GM18526 (cell line): ENCODE results near the gene PTH2R.

Experiments used
- POLR2A ChIP-seq: IDR thresholded peaks from 3 replicates; pipeline ENCODE4 v1.6.1; 2011; ENCODE audit not compliant: insufficient read length; ENCODE audit errors: extremely low read depth

Gene PTH2R

DNA sequence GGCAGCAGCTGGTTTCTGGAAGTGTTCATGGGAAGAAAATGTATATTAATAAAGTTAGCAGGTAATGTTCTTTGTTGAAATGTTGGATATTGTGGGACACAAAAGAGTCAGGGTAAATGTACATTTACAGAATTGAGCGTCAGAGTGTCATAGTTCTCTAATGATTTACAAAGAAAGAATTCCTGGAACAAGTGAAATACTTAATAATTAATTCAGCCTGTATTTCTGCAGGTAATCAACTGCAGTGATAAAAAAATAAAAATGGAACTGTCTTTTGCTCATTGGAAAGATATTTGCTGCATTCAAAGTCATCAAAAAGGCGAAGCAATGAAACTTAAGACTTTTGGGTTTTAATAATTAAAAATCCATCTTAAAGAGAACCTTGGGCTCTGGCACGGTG lies 27.4 kb upstream of the PTH2R start:
- TF ChIP-seq POLR2A = no peak

DNA sequence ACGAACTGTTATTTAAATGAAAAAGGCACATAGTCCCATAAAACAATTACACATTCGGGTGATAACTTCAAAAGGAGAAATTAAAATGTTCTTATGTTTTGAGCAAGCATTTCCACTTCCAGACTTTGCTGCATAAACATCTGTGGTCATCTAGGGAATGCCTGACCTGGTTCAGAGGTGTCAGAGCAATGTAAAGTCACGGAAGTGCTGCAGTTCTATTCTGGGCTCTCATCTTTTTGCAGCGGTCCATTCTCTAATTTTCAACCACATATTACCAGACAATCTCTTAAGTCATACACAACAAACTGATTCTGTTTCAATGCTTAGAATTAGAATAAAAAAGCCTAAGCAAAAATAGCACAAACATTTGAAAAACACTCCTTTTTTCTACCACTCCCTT lies 22.0 kb upstream of the PTH2R start:
- TF ChIP-seq POLR2A = no peak

DNA sequence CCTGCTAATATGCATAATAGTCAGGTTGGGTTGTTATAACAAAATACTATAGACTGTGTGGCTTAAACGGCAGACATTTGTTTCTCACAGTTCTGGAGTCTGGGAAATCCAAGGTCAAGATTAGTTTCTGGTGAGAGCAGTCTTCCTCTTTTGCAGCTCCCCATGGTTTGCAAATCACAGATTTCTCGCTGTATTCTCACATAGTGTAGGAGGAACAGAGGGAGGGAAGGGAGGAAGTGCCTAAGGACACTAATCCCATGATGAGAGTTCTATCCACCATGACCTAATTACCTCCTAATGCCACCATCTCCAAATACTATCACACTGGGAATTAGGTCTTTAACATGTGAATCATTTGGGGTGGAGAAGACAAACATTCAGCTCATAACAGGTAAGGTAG lies 20.1 kb upstream of the PTH2R start:
- no peak for TF ChIP-seq POLR2A

DNA sequence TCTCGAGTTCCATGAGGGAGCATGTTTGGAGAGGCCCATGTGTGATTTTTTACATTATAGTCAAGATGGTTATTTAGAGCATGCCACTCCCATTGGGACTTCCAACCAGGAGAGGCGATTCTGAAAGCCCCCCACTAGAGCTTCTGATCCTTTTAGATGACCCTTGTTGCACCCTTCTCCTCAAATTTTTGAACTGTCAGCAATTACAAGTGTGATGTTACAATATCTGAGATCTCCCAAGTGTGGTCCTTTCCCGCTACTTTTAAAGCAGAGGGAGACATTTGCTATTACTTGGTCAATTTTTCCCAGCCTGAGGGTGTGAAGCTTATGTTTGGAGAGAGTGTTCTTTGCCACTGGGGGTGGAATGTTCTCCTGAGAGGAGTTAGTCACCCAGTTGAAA lies 16.7 kb upstream of the PTH2R start:
- TF ChIP-seq POLR2A = no peak

DNA sequence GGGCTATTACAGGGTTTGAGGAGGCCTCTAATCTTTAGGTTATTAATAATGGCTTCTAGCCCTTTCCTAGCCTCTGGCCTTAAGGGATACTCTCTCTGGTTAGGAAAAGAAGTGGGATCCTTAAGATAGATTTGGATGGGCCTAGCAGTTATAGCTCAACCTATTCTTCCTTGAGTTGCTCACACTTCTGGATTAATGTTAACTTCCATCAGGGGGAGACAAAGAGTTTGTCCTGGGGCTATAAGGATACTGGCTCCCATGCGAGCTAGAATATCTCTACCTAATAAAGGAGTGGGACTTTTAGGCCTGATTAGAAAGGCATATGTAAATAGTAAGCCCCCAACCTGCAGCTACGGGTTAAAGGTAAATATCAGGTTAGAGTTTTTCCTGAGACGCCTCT lies 14.3 kb upstream of the PTH2R start:
- TF ChIP-seq POLR2A = no peak

DNA sequence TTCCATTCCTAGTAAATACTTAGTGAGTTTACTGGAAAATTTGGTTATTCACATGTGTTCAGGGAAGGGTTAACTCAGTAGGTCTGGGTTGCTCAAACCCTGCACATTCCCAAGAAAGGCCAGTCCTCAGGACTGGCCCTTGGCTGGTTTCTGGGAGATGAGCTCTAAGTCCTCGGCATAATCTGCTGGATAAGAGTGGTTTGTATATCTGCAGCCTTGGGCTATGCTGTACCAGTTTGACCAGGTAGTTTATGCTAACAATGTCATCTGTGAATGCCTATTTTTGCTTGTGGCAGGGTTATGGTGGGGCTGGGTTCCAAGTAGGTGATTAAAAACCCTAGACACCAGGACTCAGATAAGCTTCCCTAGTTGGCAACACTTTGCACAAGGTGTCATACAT lies 7.4 kb upstream of the PTH2R start:
- no peak for TF ChIP-seq POLR2A

DNA sequence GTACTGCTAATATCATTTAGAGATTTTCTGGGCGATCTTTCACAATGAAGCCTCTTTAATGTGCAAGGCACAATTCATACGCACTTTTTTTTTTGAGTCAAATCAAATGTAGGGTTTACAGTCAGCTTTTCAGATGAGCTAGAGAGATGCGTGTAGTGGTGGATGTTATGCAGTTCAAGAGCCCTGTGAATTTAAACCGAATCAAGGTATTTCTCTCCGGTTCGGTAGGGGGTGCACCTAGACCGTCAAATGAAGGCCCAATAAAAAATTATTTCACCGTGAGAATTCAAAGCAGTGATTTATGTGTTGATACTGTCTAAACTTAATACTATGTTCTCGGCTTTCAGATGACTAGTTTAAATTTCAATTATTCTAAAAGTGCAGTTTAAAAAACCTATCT lies 1.1 kb downstream of the PTH2R start:
- no peak for TF ChIP-seq POLR2A

DNA sequence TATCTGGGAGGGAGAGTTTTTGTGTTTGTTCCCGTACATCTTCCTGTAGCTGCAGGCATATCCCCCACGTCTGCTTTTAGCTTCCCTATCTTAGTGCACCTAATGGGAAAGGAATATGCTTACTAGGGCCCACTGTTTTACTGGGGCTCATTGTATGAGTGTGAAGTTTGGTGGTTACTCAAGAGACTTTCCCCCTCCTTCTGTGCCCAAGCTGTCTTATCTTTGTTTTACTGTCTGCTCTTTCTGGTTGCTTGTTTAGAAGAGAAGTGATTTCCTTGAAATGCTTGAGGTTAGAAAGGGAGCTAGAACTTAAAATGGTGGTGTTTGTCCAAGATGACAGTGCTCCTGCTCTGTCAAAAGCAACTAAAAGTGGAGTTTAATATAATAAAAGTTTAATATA lies 7.3 kb downstream of the PTH2R start:
- TF ChIP-seq POLR2A = no peak

DNA sequence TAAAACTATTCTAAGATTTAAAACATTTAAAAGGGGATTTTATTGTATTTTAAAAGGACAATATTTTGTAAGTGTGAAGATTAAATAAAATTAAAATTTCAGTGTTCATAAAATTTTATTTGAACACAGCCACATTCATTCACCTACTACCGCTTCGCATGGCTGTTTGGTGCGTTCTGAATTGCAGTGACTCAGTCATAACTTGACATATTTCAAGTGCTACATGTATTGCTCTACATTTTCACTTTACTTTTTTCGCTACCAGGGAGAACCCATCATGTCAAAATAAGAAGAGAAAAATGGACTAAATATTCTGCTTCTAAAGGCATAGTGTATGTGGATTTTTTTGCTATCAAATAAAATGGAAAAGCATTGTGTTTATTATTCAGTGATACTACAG lies 8.7 kb downstream of the PTH2R start:
- no peak for TF ChIP-seq POLR2A

DNA sequence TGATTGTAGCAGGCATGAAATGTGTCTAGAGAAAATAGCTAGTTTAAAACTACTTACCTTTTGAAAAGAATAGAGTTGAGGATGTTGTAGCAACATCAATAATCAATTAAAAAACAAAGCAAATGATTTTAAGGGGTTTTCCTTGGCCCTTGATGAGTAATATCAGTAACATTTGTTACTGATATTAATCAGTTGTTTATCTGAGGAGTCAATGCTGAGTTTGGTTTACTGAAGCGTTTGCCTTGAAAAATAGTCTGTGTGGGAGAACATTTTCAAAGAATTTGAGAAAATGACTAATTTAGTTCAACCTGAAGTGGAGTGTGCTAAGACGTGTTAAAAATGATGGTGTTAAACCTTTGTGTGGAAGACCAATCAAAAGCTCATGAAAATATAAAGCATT lies 9.3 kb downstream of the PTH2R start:
- no peak for TF ChIP-seq POLR2A

DNA sequence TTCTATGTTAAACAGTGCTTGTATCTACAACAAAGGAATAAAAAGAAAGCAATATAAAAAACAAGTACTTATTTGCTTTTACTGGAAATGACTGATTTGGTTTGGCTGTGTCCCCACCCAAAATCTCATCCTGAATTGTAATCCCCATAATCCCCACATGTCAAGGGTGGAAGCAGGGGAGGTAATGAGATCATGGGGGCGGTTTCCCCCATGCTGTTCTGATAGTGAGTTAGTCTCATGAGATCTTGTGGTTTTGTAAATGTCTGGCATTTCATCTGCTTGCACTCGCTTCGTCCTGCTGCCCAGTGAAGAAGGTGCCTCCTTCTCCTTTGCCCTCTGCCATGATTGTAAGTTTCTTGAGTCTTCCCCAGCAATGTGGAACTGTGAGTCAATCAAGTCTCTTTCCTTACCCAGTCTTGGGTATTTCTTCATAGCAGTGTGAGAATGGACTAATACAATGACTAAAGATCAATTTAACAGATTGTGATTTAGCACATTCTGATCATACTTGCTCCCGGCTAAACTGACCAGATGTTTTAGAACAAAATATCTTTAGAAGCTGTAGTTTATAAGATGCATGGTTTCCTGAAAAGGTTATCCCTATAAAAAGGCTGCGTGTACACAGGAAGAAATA lies 19.9 kb downstream of the PTH2R start:
- no peak for TF ChIP-seq POLR2A

DNA sequence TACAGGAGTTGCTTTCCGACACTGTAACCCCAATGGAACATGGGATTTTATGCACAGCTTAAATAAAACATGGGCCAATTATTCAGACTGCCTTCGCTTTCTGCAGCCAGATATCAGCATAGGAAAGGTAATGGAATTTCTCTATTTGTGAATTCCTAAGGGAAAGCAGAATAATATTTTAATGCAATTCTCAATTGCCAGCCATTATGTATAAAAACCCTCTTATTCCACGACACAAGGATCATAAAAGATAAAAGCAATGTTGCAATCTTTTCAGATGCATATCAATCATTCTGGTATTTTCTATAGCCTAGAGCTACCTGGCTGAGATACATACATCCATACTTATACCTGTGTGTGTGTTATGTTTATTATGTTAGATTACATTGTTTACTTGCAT lies 31.2 kb downstream of the PTH2R start:
- no peak for TF ChIP-seq POLR2A

DNA sequence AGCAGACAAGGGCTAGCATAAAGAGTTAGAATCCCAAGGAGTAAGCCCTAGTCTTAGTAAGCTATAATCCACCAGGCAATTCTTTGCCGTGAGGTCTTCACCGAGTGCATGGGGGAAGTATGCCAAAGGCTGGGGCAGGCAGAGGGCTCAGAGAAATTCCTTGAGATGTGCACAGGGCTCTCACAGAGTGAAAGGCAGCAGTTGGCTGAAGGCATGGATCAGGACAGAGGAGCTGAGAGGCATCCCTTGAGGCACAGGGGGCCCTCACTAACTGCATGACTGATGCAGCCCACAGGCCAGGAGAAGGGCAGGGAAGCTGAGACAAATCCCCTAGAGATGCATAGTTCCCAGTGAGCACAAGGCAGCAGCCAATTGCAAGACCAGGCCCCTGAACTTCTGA lies 34.1 kb downstream of the PTH2R start:
- no peak for TF ChIP-seq POLR2A

DNA sequence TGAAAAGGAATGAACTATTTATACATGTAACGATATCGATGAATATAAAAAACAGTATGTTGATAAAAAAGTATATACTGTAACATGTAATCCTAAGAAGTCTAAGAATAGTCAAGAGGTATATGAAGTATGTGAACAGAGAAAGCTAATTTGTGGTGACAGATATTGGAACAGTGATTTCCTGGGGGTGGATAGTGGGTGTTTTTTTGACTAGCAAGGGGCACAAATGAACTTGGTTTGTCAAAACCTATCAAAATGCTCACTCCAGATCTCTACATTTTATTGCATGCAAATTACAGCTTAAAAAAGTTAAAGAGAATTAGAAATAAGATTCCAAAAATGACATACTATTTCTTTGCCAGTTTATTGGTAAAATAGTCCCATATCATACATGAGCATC lies 35.4 kb downstream of the PTH2R start:
- no peak for TF ChIP-seq POLR2A

DNA sequence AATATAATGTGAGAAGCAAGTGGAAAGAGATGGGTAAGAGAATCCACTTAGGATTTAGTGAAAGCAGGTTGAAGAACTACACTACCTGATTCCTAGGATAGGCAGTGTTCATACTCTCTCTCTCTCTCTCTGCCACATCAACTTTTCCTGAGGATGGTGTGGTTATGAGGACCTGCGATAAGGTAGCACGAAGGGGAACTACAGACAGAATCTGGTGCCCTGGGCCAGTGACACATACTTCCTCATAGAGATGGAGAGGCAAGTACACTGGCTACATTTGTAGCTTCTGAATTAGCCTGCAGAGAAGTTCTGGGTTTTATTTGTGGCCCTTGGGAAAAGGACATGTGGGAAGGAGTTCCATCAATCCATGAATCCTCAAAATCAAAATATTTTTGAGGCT lies 44.5 kb downstream of the PTH2R start:
- TF ChIP-seq POLR2A = no peak

DNA sequence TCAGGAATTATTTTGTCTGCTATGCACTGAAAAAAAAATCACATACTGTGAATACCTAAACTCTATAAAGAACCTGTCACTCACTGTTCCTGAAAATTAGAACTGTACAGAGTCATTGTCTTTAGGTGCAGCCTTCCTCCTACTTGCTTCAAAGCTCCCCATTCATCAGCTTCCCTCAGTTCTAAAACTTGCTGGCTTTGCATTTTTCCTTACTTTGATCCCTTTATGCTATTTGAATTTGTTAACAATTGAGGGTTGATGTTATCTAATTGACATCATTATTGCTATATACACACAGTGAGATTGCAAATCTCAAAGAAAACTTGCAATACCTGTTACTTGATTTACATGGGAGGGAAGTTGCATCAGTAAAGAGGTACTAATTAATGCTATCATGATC lies 48.3 kb downstream of the PTH2R start:
- no peak for TF ChIP-seq POLR2A

DNA sequence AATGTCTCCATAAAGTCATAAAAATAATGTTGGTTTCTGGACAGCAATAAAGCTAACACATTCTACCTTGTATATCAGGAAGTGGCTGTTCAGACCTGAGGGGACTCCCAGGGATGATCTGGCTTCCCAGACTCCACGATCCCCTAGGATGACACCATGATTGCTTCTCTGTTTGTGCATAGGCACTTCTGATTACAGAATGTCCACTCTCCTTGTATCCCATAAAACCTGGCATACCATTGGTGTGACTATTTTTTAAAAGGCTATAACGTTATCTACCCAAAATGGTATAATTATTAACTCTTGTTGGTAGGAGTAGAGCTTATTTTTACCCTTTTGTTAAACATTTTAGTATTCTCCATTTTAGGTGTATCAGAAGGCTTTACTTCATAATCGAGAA lies 57.1 kb downstream of the PTH2R start:
- no peak for TF ChIP-seq POLR2A

DNA sequence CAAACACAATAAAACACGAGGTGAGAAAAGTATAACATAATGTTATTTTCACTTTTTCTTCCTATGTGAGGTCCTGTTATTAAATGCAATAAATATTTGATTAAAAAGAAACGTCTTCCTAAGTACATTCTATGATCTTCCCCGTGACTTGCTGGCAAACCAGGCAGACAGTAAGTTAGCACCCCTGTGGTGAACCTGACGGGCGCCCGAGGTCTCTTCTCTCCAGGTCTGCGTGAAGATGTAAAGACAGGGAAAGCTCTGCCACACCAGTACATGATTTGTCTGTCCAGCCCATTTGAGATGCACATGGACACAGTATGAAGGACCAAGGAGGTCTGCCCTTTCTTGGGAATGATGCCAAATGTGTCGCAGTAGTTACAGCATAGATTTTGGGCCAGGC lies 57.6 kb downstream of the PTH2R start:
- TF ChIP-seq POLR2A = no peak
